ACC112 (cell line): ENCODE measurements around the gene NTRK2.

Source experiments
- H2AFZ ChIP-seq: fragments of 200-600 bp; sonication (generic); one replicate; pipeline ENCODE4 v1.6.0; 2017; ENCODE audit warnings: antibody characterized with exemption, low read length; ENCODE audit not compliant: unreplicated experiment
- H3K27ac ChIP-seq: fragments of 200-600 bp; sonication (generic); 2 replicates; pipeline ENCODE4 v1.5.1; 2014; ENCODE audit warnings: low read depth, mild to moderate bottlenecking, antibody characterized with exemption, low read length, moderate library complexity
- H3K27me3 ChIP-seq: fragments of 200-600 bp; sonication (generic); 2 replicates; pipeline ENCODE4 v1.6.1; 2014; ENCODE audit warnings: mild to moderate bottlenecking, antibody characterized with exemption, low read length, moderate library complexity, mixed read lengths; ENCODE audit not compliant: insufficient read depth
- H3K36me3 ChIP-seq: fragments of 200-600 bp; sonication (generic); 2 replicates; pipeline ENCODE4 v1.6.1; 2016; ENCODE audit warnings: mild to moderate bottlenecking, antibody characterized with exemption, low read length, moderate library complexity, mixed read lengths; ENCODE audit not compliant: insufficient read depth
- H3K4me1 ChIP-seq: fragments of 200-600 bp; sonication (generic); one replicate; pipeline ENCODE4 v1.6.1; 2016; ENCODE audit warnings: low read length, mixed read lengths; ENCODE audit not compliant: insufficient read depth, unreplicated experiment, control insufficient read depth
- H3K4me3 ChIP-seq: fragments of 200-600 bp; sonication (generic); 2 replicates; pipeline ENCODE4 v1.5.1; 2014; ENCODE audit warnings: mild to moderate bottlenecking, low read depth, low read length
- H3K79me2 ChIP-seq: fragments of 200-600 bp; sonication (generic); one replicate; pipeline ENCODE4 v1.6.0; 2016; ENCODE audit warnings: low read length; ENCODE audit not compliant: control insufficient read depth, unreplicated experiment, insufficient read depth

NTRK2 gene

GRCh38 chr9:84970432-84970831 is 300.9 kb downstream of the NTRK2 start:
- Histone ChIP-seq H3K4me3 (no peak overlapping the region), H3K27ac (no peak overlapping the region), H3K79me2 (no peaks in the 10 kb centered on the region), H3K36me3 (no peaks in the 10 kb centered on the region), H3K27me3 (no peaks in the 10 kb centered on the region), H2AFZ (no peak overlapping the region), H3K4me1 (no peaks in the 10 kb centered on the region)

GRCh38 chr9:84971571-84971970 is 302.0 kb downstream of the NTRK2 start:
- H3K36me3 ChIP-seq = no peaks in the 10 kb centered on the region
- H2AFZ ChIP-seq = no peak overlapping the region
- no peaks in the 10 kb centered on the region for H3K79me2 ChIP-seq
- no peak overlapping the region for H3K4me3 ChIP-seq
- no peak overlapping the region for H3K27ac ChIP-seq
- H3K27me3 ChIP-seq = no peaks in the 10 kb centered on the region
- H3K4me1 ChIP-seq = no peaks in the 10 kb centered on the region

- Histone ChIP-seq H3K4me3 (no peak overlapping the region), H3K27ac (no peak overlapping the region), H3K79me2 (no peaks in the 10 kb centered on the region), H2AFZ (no peak overlapping the region), H3K36me3 (no peaks in the 10 kb centered on the region), H3K27me3 (no peaks in the 10 kb centered on the region), H3K4me1 (no peaks in the 10 kb centered on the region)
Observed at GRCh38 chr9:84974258-84974657, 304.7 kb downstream of the NTRK2 start.

GRCh38 chr9:84974855-84975254 is 305.3 kb downstream of the NTRK2 start:
- Histone ChIP-seq H3K36me3 (no peaks in the 10 kb centered on the region), H3K4me3 (no peak overlapping the region), H2AFZ (no peak overlapping the region), H3K27ac (no peak overlapping the region), H3K4me1 (no peaks in the 10 kb centered on the region), H3K79me2 (no peaks in the 10 kb centered on the region), H3K27me3 (no peaks in the 10 kb centered on the region)

GRCh38 chr9:84975926-84976325 is 306.4 kb downstream of the NTRK2 start:
- no peaks in the 10 kb centered on the region for H3K4me1 ChIP-seq
- H3K4me3 ChIP-seq = no peak overlapping the region
- H3K27ac ChIP-seq = no peak overlapping the region
- H3K27me3 ChIP-seq = no peaks in the 10 kb centered on the region
- no peak overlapping the region for H2AFZ ChIP-seq
- no peaks in the 10 kb centered on the region for H3K36me3 ChIP-seq
- H3K79me2 ChIP-seq = no peaks in the 10 kb centered on the region

- no peak overlapping the region for H3K4me3 ChIP-seq
- H2AFZ ChIP-seq = no peak overlapping the region
Observed at GRCh38 chr9:84978661-84979060, 309.1 kb downstream of the NTRK2 start.

GRCh38 chr9:84983749-84984148 is 314.2 kb downstream of the NTRK2 start:
- Histone ChIP-seq H3K36me3 (no peaks in the 10 kb centered on the region), H3K27me3 (0 out of 2 replicates have a peak, but pooled peaks cover 6% of the 10 kb centered on the region), H3K4me3 (no peak overlapping the region), H2AFZ (no peak overlapping the region), H3K27ac (no peak overlapping the region), H3K79me2 (no peaks in the 10 kb centered on the region), H3K4me1 (no peaks in the 10 kb centered on the region)

More at GRCh38 chr9:84978661-84979060, 309.1 kb downstream of the NTRK2 start:
- Histone ChIP-seq H3K27ac (no peak overlapping the region), H3K27me3 (no peaks in the 10 kb centered on the region), H3K36me3 (no peaks in the 10 kb centered on the region), H3K4me1 (no peaks in the 10 kb centered on the region), H3K79me2 (no peaks in the 10 kb centered on the region)

GRCh38 chr9:84988621-84989020 is 319.1 kb downstream of the NTRK2 start:
- no peak overlapping the region for H3K4me3 ChIP-seq
- 0 out of 2 replicates have a peak, but pooled peaks cover 6% of the 10 kb centered on the region for H3K27me3 ChIP-seq
- H3K27ac ChIP-seq = no peak overlapping the region

GRCh38 chr9:84990416-84990815 is 320.9 kb downstream of the NTRK2 start:
- Histone ChIP-seq H3K27me3 (0 out of 2 replicates have a peak, but pooled peaks cover 2% of the 10 kb centered on the region), H3K4me1 (no peaks in the 10 kb centered on the region), H2AFZ (no peak overlapping the region), H3K27ac (no peak overlapping the region), H3K4me3 (no peak overlapping the region), H3K36me3 (no peaks in the 10 kb centered on the region), H3K79me2 (no peaks in the 10 kb centered on the region)

More at GRCh38 chr9:84988621-84989020, 319.1 kb downstream of the NTRK2 start:
- Histone ChIP-seq H3K4me1 (no peaks in the 10 kb centered on the region), H3K79me2 (no peaks in the 10 kb centered on the region), H2AFZ (no peak overlapping the region), H3K36me3 (no peaks in the 10 kb centered on the region)

GRCh38 chr9:84990850-84991513 is 321.5 kb downstream of the NTRK2 start:
- Histone ChIP-seq H3K4me3 (no peak overlapping the region), H3K36me3 (no peaks in the 10 kb centered on the region), H3K27ac (no peak overlapping the region), H3K79me2 (no peaks in the 10 kb centered on the region), H3K27me3 (no peaks in the 10 kb centered on the region), H2AFZ (no peak overlapping the region), H3K4me1 (no peaks in the 10 kb centered on the region)

- Histone ChIP-seq H3K4me3 (no peak overlapping the region), H3K79me2 (no peaks in the 10 kb centered on the region), H3K27me3 (no peaks in the 10 kb centered on the region), H3K27ac (no peak overlapping the region), H2AFZ (no peak overlapping the region), H3K4me1 (no peaks in the 10 kb centered on the region), H3K36me3 (no peaks in the 10 kb centered on the region)
Observed at GRCh38 chr9:84991514-84991870, 322.0 kb downstream of the NTRK2 start.
